Ectodermal cell (in vitro differentiated cells): Measurements from ENCODE around the gene KMO.

ENCODE experiments used
- H3K27ac ChIP-seq: 2 replicates; pipeline ENCODE4 v1.7.0; 2013; ENCODE audit warnings: mild to moderate bottlenecking, low read depth, low read length; ENCODE audit not compliant: insufficient read depth, poor library complexity, severe bottlenecking
- H3K27me3 ChIP-seq: 2 replicates; pipeline ENCODE4 v1.7.0; 2013; ENCODE audit warnings: mild to moderate bottlenecking, low read length; ENCODE audit not compliant: insufficient read depth, control insufficient read depth, poor library complexity, severe bottlenecking
- H3K36me3 ChIP-seq: one replicate; pipeline ENCODE4 v1.7.0; 2013; ENCODE audit warnings: low read length; ENCODE audit not compliant: control insufficient read depth, insufficient read depth
- H3K4me1 ChIP-seq: one replicate; pipeline ENCODE4 v1.7.0; 2013; ENCODE audit warnings: low read length; ENCODE audit not compliant: control insufficient read depth, insufficient read depth
- H3K4me3 ChIP-seq: 2 replicates; pipeline ENCODE4 v1.7.0; 2013; ENCODE audit warnings: low read depth, low read length, control low read depth; ENCODE audit not compliant: insufficient read depth
- H3K9me3 ChIP-seq: 2 replicates; pipeline ENCODE4 v1.7.0; 2013; ENCODE audit warnings: mild to moderate bottlenecking, low read length, moderate library complexity; ENCODE audit not compliant: control insufficient read depth
- WGBS, 2 experiments: methylation state at CpG; one replicate each; pipeline ENCODE4 v1.1.7; 2013; ENCODE audit warnings: missing lambda C conversion rate in 2 of 2; 5-methylcytosine and 5-hydroxymethylcytosine counted together

KMO gene

GRCh38 chr1:241607497-241607896, 75.3 kb downstream of the KMO start:
- H3K36me3 ChIP-seq, result no peaks in the 10 kb centered on the region
- H3K27ac ChIP-seq, result no peak overlapping the region
- H3K27me3 ChIP-seq, result no peaks in the 10 kb centered on the region
- H3K4me1 ChIP-seq, result no peaks in the 10 kb centered on the region
- H3K4me3 ChIP-seq, result no peak overlapping the region
- no peaks in the 10 kb centered on the region for H3K9me3 ChIP-seq

- H3K27ac ChIP-seq, result no peak overlapping the region
- 90 to 93% methylated on average over 3 of the region's 3 CpGs for WGBS, 2 experiments
- H3K9me3 ChIP-seq, result no peaks in the 10 kb centered on the region
- no peaks in the 10 kb centered on the region for H3K4me1 ChIP-seq
- no peaks in the 10 kb centered on the region for H3K36me3 ChIP-seq
- no peaks in the 10 kb centered on the region for H3K27me3 ChIP-seq
- H3K4me3 ChIP-seq, result no peak overlapping the region
These were observed 76.3 kb downstream of the KMO start for GRCh38 chr1:241608379-241609033.

GRCh38 chr1:241610056-241610815, 78.1 kb downstream of the KMO start:
- WGBS, 2 experiments, result 89 to 92% methylated on average over 7 to 8 of the region's 8 CpGs
- no peak overlapping the region for H3K27ac ChIP-seq
- H3K4me1 ChIP-seq, result no peaks in the 10 kb centered on the region
- no peaks in the 10 kb centered on the region for H3K9me3 ChIP-seq
- H3K36me3 ChIP-seq, result no peaks in the 10 kb centered on the region
- H3K4me3 ChIP-seq, result no peak overlapping the region
- H3K27me3 ChIP-seq, result no peaks in the 10 kb centered on the region

- 66 to 72% methylated on average over 3 of the region's 3 CpGs for WGBS, 2 experiments
- peaks cover 2% of the 10 kb centered on the region for H3K4me1 ChIP-seq
- no peak overlapping the region for H3K27ac ChIP-seq
- no peak overlapping the region for H3K4me3 ChIP-seq
- no peaks in the 10 kb centered on the region for H3K9me3 ChIP-seq
- H3K27me3 ChIP-seq, result no peaks in the 10 kb centered on the region
- no peaks in the 10 kb centered on the region for H3K36me3 ChIP-seq
These were observed 78.9 kb downstream of the KMO start for GRCh38 chr1:241611063-241611462.

- H3K36me3 ChIP-seq, result no peaks in the 10 kb centered on the region
- no peak overlapping the region for H3K4me3 ChIP-seq
- no peaks in the 10 kb centered on the region for H3K27me3 ChIP-seq
- no peaks in the 10 kb centered on the region for H3K9me3 ChIP-seq
- peaks cover 2% of the 10 kb centered on the region for H3K4me1 ChIP-seq
- 93 to 95% methylated on average over 1 of the region's 1 CpG for WGBS, 2 experiments
- no peak overlapping the region for H3K27ac ChIP-seq
These were observed 79.6 kb downstream of the KMO start for GRCh38 chr1:241611736-241612135.

- H3K27ac ChIP-seq, result no peak overlapping the region
- no peaks in the 10 kb centered on the region for H3K36me3 ChIP-seq
- H3K4me1 ChIP-seq, result peaks cover 2% of the 10 kb centered on the region
- no peaks in the 10 kb centered on the region for H3K9me3 ChIP-seq
- H3K27me3 ChIP-seq, result no peaks in the 10 kb centered on the region
- 89 to 94% methylated on average over 7 of the region's 9 CpGs for WGBS, 2 experiments
- no peak overlapping the region for H3K4me3 ChIP-seq
These were observed 80.6 kb downstream of the KMO start for GRCh38 chr1:241612533-241613477.

- Histone ChIP-seq H3K9me3 (no peaks in the 10 kb centered on the region), H3K27me3 (no peaks in the 10 kb centered on the region), H3K27ac (no peak overlapping the region), H3K4me3 (no peak overlapping the region), H3K4me1 (peaks cover 2% of the 10 kb centered on the region), H3K36me3 (no peaks in the 10 kb centered on the region)
- WGBS, 2 experiments, result 83 to 84% methylated on average over 4 of the region's 4 CpGs
These were observed 82.0 kb downstream of the KMO start for GRCh38 chr1:241614144-241614543.

- Histone ChIP-seq H3K27me3 (no peaks in the 10 kb centered on the region), H3K36me3 (no peaks in the 10 kb centered on the region)
- WGBS, 2 experiments, result 81 to 84% methylated on average over 4 of the region's 4 CpGs
These were observed 82.4 kb downstream of the KMO start for GRCh38 chr1:241614572-241614971.

GRCh38 chr1:241615043-241615974, 83.1 kb downstream of the KMO start:
- Histone ChIP-seq H3K9me3 (no peaks in the 10 kb centered on the region), H3K36me3 (no peaks in the 10 kb centered on the region), H3K27me3 (no peaks in the 10 kb centered on the region), H3K27ac (peak overlapping the region; percentile 13), H3K4me1 (peaks cover 2% of the 10 kb centered on the region), H3K4me3 (no peak overlapping the region)
- 88 to 90% methylated on average over 8 of the region's 8 CpGs for whole genome bisulfite sequencing, 2 experiments

More at GRCh38 chr1:241614572-241614971, 82.4 kb downstream of the KMO start:
- Histone ChIP-seq H3K9me3 (no peaks in the 10 kb centered on the region), H3K4me3 (no peak overlapping the region), H3K4me1 (peaks cover 2% of the 10 kb centered on the region), H3K27ac (no peak overlapping the region)
